NT2/D1 (cell line): Measurements from ENCODE around the gene P2RX1.

Source experiments
- YY1 ChIP-seq: IDR thresholded peaks from 2 replicates; pipeline ENCODE4 v1.6.1; 2011; ENCODE audit not compliant: insufficient read length, insufficient read depth
- ZNF274 ChIP-seq: IDR thresholded peaks from 2 replicates; pipeline ENCODE4 v1.6.1; 2011; ENCODE audit warnings: mild to moderate bottlenecking, low read depth, low read length

DNA sequence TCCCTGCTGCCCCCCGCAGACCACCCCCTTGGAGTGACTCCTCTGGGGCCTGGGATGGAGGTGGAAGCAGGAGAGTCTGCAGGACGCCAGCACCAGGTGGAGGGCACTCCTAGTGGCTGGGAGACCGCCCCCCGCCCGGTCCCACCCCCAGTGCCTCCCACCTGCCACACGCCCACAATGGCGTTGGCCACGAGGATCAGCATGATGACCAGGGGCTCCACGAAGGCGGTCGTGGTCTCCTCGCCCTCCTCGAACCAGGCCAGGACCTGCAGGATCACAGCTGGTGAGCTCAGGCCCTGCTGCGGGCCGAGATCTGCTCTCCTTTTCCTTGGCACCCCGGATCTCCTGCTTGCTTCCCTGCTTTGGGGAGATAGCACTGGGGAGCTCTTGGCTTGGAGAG lies 35.2 kb upstream of the P2RX1 start:
- TF ChIP-seq YY1 (no peak), ZNF274 (no peak)
